Measurements from ENCODE around the gene GABBR2. TPM values are rescaled to one million over a fixed set of nuclear protein-coding genes. Genes with fewer than 3 reads are reported as not detected.

The GABBR2 gene
- total RNA-seq, 1 experiment from 2014 or later, result not detected

DNA sequence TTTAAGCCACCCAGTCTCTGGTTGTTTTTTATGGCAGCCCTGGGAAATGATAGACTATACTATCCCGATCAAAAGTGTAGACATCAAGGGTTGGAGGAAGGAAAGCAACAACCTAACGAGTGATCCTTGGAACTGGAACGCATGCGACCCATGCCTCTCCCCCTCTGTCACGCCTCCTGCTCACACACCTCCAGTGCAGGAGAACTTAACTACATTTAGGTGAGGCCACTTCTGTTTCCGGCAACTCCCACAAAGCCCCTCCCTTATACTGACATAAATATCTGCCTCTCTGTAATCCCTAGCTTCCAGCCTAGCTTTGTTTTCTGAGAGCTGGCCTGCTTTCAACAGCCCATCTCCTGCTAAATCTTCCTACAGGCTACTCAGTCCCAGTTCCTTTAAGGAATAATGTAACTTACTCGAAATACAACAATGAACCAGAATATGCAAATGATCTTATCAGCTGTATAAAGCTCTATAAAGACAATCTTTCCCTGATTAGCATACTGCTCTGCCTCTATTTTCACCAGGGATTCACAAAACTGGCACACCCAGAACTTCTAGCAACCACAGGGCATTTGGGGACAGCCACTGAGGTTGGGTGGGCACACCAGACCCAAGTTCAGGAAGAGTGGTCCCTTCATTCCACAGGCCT is 73.9 kb downstream of the GABBR2 start:
- no peak for DNase-seq (ENCODE audit: low read depth)

DNA sequence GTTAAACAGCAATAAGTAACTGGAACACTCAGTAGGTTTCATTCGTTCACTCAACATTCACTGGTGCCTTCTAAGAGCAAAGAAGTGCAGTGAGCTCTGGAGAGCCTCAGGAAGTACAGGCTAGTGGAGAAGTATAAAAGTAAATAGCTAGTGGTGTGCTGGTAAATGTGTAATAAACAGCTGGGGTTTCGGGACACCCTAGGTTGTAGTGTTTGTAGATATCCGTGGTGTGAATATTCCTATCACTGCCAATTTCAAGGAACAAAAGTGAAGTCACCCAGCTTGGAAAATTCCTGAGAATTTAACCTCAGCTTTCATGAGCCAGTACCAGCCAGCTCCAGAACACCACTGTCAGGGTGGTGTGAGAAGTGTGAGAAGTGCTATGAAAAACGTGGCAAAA is 75.9 kb downstream of the GABBR2 start:
- no peak for DNase-seq (ENCODE audit: low read depth)

DNA sequence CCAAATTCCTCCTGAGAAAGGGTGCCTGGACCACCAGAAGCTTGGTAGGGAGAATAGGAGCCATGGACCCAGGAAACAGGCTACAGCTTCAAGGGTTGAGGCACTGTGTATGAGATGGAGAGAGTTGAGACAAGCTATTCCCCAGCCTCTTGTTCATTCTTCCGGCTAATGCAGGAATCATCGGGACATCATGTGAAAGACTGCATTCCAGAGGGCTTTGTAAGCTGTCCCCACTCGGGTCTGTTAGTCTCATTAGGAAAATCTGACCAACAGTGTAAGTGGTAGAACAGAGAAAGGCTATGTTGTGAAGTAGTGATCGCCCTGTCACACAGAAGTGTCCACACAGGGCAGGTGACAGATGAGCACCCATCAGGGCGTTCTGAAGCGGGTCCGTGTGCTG is 81.4 kb downstream of the GABBR2 start:
- DNase-seq (ENCODE audit: low read depth), result peak; percentile 14

DNA sequence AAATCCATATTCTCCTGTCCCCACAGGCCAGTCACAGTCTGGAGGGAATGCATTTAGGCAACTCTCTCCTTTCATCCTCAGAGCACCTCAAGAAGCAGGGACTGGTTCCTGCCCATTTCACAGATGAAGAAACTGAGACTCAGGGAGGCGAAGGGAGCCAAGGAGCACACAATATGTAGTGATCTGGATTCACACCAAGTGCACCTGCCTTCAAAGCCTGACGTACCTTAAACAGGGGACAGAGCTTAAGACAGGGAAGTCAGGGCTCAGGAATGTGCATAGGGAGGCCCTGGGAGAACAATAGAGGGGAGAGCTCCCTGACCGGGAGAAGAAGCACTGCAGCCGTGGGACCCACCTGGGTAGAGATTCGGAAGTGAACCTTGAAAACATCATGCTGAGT is 83.0 kb downstream of the GABBR2 start:
- DNase-seq (ENCODE audit: low read depth), result no peak

DNA sequence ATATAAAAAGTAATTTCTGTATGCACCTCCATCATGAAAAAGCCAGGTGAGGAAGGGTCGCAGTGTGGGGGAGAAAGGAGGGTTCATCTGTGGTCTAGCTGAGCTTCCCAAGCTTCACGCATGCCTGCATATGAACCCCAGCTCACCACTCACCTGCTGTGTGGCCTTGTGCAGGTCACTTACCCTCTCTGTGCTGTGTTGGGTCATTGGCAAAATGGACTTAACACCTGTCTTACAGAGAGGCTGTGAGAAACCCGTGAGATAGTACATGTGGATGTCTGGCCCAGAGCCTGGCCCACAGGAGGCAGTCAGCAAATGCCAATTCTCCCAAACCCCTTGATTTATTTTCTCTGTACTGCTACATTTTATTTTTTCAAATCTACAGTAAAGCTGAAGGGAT is 88.9 kb downstream of the GABBR2 start:
- no peak for DNase-seq (ENCODE audit: low read depth)

DNA sequence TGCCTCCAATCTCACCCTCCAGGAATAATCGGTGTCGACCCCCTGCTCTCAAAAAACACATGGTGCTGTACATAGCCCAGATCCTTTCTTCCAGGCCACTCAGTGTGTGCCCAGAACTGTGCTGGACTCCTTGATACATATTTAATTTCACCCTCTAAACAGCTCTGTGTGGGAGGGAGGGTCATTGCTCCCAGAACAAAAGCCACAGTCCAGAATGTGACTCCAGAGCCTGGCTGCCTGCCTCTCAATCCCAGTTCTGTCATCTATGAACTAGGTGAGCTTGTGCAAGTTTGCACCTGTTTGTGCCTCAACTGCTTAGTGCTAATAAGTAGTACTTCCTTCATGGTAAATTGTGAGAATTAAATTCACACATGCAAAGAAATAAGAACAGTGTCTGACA is 93.1 kb downstream of the GABBR2 start:
- DNase-seq (ENCODE audit: low read depth), result no peak

DNA sequence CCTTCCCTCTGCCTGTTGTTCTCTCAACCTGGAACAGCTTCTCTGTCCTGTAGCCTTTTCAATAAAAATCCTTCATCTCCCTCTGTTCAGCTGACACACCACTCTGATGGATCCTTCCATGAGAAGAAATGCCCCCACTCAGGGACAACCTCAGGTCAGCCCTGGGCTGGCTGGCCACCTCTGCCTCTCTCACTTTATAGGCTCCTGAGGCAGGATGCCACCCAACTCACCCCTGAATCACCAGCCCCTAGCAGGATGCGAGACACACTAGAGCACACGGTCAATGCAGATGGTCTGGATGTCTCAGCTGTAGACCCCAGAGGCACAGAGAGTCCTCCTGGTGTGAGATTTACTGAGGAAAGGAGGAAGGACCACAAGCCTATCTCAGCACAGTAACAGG is 93.8 kb downstream of the GABBR2 start:
- no peak for DNase-seq (ENCODE audit: low read depth)

DNA sequence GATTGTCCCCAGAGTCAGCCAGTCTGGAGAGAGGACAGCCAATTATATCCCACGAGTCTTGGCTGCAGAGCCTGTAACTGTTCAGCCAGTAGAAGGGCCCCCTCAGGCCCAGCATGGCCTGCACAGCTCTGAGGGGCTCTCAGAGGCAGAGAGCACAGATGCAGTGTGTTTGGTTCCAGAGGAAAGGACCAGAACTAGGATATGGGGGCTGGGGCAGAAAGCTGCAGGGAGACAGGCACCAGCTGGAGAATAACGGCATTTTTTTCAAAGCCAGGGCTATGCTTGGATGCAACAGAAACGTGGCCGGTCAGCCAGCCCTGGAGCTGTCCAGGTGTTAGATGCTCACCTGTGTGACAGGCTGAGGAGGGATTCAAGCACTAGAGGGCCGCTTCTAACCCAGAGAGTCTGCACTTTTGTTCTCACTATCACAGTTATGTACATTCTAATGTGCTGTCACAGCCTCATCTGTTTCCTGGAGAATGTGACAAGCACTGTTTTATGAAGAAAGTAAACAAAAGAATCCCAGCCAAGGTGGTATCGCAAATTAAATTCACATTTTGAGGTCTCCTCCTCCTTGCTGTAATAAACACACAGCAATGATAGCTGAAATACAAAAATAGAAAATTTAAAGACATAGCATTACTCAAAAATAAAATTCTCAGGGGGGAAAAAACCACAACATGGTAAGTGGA is 96.5 kb downstream of the GABBR2 start:
- DNase-seq (ENCODE audit: low read depth), result no peak

DNA sequence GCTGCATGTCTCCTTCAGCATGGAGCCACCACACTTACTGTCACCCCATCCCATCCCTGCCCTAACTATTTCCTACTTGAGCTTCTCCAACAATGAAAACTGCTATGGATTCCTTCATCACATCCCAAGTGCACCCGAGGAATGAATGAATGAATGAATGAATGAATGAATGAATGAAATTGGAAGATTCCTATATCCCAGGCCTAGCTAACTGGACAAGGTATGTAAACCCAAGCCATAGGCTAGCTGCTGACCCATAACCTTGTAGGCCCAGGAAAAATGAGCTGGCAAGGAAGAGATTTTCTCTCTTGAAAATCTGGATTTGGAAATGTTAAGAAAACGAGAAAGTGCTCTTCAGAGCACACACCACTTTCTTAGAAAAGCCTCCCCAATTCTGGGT is 97.4 kb downstream of the GABBR2 start:
- DNase-seq (ENCODE audit: low read depth), result no peak

DNA sequence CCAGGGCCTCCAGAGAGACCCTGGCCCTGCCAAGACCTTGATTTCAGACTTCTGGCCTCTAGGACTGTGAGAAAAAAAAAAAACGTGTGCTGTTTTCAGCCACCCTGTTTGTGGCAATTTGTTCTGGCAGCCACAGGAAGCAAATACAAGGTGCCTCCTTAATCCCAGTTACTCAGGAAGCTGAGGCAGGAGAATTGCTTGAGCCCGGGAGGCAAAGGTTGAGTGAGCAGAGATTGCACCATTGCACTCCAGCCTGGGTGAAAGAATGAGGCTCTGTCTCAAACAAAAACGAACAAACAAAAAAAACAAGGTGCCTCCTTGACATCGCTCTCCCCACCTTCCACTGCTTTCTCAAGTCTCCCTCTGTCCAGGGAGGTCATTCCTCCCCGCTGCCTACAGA is 98.0 kb downstream of the GABBR2 start:
- no peak for DNase-seq (ENCODE audit: low read depth)

DNA sequence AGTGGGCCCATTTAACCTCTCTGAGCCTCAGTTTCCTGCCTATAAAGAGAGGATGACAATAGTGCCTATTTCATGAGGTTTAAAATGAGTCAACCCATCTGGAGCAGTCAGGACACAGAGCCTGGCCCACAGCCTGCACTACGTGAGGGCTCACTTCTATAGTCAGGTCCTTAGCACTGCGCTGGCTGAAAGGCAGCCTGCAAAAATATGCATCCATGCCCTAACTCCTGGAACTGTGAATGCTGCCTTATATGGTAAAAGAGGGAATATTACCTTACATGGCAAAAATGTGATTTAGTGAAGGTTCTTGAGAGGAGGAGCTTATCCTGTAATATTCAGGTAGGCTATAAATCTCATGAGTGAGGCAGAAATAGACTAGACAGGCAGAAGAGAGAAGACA is 98.5 kb downstream of the GABBR2 start:
- no peak for DNase-seq (ENCODE audit: low read depth)

DNA sequence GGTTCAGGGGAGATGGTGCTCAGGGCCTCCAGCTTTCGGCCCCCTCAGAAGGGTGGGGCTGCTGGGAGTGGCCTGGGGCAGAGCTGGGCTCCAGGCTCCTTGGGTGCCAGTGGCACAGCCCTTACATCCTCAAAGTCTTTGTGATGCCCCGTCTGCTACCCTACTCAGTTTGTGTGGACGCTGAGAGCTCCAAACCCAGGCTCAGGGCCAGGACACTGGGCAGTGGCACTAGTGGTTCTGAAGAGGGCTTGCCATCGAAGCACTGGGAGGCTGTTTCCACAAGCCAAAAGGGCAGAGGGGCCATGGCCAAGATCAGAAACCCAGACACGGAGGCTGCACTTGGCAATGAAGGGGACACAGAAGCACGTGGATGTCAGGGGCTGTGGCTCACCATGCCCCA is 99.1 kb downstream of the GABBR2 start:
- DNase-seq (ENCODE audit: low read depth), result no peak

DNA sequence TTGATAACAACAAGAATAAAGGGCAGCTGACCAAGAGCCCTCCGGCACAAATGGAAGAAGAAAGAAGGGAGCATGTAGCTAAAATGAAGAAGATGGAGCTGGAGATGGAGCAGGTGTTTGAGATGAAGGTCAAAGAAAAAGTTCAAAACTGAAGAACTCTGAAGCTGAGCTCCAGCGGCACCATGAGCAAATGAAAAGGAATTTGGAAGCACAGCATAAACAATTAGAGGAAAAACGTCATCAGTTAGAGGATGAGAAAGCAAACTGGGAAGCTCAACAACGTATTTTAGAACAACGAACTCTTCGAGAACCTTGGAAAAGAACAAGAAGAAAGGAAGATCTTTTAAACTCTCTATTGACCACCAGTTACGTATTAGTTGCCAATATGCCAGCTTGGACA is 100.9 kb downstream of the GABBR2 start:
- peak; percentile 26 for DNase-seq (ENCODE audit: low read depth)

DNA sequence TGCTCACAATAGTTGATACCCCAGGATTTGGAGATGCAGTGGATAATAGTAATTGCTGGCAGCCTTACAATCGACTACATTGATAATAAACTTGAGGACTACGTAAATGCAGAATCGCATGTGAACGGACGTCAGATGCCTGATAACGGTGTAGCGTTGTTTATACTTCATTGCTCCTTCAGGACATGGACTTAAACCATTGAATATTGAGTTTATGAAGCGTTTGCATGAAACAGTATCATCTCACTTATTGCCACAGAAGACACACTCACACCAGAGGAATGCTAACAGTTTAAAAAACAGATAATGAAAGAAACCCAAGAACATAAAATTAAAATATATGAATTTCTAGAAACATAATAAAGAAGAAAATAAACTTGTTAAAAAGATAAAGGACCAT is 101.6 kb downstream of the GABBR2 start:
- DNase-seq (ENCODE audit: low read depth), result no peak

DNA sequence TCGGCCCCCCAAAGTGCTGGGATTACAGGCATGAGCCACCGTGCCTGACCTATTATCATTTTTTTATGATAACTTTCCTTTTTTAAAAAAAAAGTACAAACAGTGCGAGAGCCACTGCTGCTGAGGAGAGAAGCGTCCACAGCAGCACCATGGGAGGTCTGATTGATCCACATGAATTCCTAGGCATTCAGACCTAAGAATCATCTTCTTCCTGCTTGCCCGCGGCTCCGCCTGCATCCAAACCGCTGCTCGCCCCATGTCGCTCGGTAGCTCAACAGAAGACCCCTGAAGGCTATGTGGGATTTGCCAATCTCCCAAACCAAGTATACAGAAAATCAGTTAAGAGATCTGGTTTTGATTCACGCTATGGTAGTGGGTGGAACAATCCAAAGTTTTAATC is 102.0 kb downstream of the GABBR2 start:
- DNase-seq (ENCODE audit: low read depth), result no peak

DNA sequence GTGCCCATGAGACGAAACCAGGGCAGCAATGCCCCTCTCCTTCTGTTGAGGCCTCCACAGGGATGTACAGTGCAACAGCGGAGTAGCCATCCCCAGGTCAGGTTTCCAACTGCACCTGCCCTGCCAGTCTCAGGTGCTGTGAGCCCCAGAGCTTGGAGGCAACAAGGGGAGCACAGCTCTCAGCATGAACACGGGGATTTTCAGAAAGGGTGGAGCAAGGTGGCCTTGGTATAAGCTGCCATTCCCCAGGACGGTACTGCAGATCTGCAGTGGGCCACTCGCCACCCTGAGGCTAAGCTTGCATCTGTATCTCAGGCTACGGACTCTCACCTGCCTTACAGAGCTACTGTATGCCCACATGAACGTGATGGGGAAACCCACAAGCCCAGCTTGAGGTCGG is 103.6 kb downstream of the GABBR2 start:
- no peak for DNase-seq (ENCODE audit: low read depth)

DNA sequence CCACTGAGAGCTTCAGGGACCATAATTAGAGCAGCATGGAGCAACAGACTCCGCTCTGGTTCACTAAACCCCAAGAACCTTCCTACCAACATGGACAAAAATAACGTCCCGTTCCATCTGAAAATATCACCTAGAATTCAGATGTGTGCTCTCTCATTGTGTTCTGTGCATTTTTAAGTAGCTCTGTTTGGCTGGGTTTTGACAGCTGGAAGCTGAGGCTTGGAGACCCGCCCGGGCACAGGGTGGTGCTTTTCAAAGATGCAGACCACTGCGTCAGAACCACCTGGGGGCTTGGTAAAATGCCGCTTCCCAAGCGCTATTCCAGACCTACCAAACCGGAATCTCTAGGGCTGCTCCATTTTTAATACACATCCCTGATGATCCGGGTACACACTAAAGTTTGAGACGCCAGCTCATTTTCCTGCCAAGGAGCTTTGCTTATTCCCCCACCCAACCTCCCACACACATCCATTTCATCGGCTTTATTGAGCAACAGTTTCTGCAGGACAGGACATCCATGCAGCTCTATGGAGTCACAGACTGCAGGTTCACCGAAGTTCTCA is 104.8 kb downstream of the GABBR2 start:
- no peak for DNase-seq (ENCODE audit: low read depth)

DNA sequence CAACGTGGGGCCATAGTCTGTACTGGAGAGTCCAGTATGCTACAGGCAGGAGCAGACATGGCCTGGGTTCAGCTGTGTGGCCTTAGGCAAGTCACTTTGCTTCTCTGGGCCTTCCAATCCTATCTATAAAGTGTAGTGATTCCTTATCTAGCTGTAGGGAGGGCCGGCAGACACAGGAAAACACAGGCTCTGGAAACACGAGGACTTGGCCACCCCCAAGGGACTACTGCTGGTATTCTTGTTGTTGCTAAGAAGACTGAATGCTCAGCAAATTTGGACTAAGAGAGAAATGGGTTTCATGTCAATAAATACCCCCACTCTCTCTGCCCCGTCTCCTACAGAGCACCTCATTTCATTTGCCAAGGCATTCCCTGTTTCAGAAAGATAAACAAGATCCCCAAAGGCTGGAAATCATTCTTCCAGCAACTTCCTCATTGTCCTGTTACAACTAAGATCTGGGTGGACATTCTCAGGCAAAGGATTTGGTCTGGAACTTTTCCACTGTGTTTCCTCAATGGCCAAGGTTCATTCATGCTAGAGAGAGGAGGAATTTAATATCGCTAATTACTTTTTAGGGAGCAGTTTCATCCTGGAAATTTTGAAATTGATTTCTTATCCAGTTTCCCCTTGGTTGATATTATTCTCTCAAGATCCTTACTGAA is 105.8 kb downstream of the GABBR2 start:
- no peak for DNase-seq (ENCODE audit: low read depth)

DNA sequence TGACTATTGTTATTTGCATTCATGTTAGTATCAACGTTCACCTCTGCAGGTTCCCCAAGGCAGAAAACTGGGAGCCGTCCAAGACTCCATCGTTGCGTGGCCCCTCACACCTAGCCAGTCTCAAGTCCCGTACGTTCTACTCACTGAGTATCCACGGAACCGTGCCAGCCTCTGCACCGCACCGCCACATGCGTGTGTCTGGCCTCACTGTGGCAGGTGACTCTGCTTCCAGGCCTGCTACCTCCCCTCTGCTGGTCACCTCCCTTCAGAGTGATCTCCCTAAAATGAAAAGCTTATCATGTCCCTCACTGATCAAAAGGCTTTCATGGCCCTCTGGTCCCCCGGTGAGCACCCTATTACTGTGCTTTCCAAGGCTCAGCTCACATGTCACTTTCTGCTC is 108.1 kb downstream of the GABBR2 start:
- DNase-seq (ENCODE audit: low read depth), result no peak

DNA sequence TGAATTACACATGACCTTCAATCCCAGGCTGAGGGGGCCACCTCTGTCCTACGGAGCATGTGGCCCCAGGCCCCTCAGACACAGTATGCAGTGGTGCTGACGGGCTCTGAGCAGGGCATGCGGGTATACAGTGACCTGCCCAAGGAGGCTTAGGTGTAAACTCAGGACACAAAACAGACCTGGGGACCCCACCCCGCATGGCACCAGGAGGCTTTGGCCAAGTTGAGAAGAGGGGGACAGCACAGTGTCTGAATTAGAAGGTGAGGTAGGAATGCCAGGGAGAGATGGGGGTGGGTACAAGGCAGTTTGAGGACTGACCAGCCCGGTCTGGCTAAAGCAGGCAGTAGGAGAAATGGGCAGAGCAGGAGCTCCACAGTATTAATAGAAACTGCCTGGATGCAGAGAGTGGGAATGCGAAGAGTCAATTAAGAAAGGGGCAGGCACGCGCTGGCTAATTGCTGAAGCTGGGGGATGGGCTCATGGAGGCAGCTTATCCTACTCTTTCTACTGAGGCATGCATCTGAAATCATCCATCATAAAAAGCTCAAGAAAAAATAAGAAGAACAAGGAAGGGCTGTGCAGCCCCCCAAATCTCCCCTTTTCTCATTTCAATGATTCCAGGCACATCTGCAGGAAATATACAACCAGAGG is 109.0 kb downstream of the GABBR2 start:
- DNase-seq (ENCODE audit: low read depth), result no peak

DNA sequence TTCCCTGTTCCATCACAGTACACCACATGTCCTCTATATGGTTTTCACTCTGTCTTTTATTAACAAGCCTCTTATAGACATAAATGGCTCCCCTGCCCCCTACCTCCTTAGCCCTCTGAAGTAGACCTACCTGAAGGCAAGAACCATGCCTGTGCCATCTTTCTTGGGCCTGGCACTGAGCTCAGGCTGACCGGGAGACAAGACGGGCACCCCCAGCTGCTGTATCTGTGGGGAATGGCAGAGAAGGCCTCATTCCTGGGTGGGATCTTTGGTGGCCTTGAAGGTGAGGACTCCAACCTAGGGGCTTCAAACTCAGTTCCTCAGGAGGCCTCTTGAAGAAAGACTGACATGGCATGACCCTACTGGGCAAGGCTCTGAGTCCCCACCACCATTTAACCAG is 109.9 kb downstream of the GABBR2 start:
- DNase-seq (ENCODE audit: low read depth), result no peak

DNA sequence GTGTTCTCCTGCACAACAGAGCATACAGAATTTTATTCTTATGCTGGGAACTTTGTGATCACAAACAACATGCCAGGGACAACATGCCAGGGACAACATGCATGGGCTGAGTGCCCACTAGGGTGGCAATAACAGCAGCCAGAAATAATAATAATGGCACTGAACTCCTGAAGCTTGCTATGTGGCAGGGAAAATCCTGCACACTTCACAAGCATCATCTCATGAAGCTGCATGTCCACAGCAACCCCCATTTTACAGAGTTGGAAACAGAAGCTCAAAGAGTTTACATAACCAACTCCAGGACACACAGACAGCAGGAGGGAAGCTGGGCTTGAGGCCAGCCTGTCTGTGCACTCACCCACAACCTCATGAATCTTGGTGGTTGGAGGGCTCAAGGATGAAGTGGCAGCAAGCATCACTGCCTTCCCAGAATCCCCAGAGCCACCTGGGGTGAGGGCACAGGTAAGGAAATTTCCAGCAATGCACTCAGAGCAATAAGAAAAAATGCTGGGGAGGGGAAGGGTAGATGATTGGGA is 111.4 kb downstream of the GABBR2 start:
- no peak for DNase-seq (ENCODE audit: low read depth)
